ENCODE results near the gene TANGO6.

GRCh38 chr16:68843482-68844210 is at the start of gene TANGO6:
- TF ChIP-seq, protein P1, sequence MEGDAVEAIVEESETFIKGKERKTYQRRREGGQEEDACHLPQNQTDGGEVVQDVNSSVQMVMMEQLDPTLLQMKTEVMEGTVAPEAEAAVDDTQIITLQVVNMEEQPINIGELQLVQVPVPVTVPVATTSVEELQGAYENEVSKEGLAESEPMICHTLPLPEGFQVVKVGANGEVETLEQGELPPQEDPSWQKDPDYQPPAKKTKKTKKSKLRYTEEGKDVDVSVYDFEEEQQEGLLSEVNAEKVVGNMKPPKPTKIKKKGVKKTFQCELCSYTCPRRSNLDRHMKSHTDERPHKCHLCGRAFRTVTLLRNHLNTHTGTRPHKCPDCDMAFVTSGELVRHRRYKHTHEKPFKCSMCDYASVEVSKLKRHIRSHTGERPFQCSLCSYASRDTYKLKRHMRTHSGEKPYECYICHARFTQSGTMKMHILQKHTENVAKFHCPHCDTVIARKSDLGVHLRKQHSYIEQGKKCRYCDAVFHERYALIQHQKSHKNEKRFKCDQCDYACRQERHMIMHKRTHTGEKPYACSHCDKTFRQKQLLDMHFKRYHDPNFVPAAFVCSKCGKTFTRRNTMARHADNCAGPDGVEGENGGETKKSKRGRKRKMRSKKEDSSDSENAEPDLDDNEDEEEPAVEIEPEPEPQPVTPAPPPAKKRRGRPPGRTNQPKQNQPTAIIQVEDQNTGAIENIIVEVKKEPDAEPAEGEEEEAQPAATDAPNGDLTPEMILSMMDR (IDR thresholded peaks at IDR 0.05; ENCODE audit: low read depth, low read length, poor library complexity, severe bottlenecking): peak; percentile 90
- TF ChIP-seq EZH2phosphoT487 (IDR thresholded peaks at IDR 0.05; ENCODE audit: borderline replicate concordance, low read length): no peak

All from DOHH2 (cell line).